Activated naive CD8-positive, alpha-beta T cell treated with anti-CD3 and anti-CD28 coated beads for 36 hours (primary cell): ENCODE data around the gene CREBBP. TPM values are rescaled to one million over a fixed set of nuclear protein-coding genes. Genes with fewer than 3 reads are reported as not detected.

Source experiments
- DNase-seq: peaks from one replicate; pipeline ENCODE4 v3.0.0; 2021
- H3K27ac Mint-ChIP-seq: one replicate; pipeline ENCODE4 v1.8.0; 2022; ENCODE audit warnings: mild to moderate bottlenecking, moderate library complexity, mixed read lengths
- H3K27me3 Mint-ChIP-seq: one replicate; pipeline ENCODE4 v1.8.0; 2022; ENCODE audit warnings: mild to moderate bottlenecking, mixed read lengths
- H3K36me3 Mint-ChIP-seq: one replicate; pipeline ENCODE4 v1.8.0; 2021; ENCODE audit warnings: mild to moderate bottlenecking, mixed read lengths
- H3K4me1 Mint-ChIP-seq: one replicate; pipeline ENCODE4 v1.8.0; 2021; ENCODE audit warnings: mixed read lengths
- H3K4me3 Mint-ChIP-seq: one replicate; pipeline ENCODE4 v1.8.0; 2022; ENCODE audit warnings: mild to moderate bottlenecking, moderate library complexity, mixed read lengths
- H3K9me3 Mint-ChIP-seq: one replicate; pipeline ENCODE4 v1.8.0; 2022; ENCODE audit warnings: mixed read lengths
- total RNA-seq, 2 experiments: library from RNA; stranded (reverse); gene quantifications; one replicate each; pipeline ENCODE4 v1.2.3, GENCODE V29; 2021

The CREBBP gene
- total RNA-seq, 2 experiments from 2014 or later: 30.1 to 32.7 TPM

- H3K27ac Mint-ChIP-seq: no peak overlapping the region
- H3K27me3 Mint-ChIP-seq: no peaks in the 10 kb centered on the region
- peaks cover 21% of the 10 kb centered on the region for H3K36me3 Mint-ChIP-seq
Observed at GRCh38 chr16:3767333-3767986, 113.1 kb downstream of the CREBBP start.

GRCh38 chr16:3766177-3766576 is 114.3 kb downstream of the CREBBP start:
- Mint-ChIP-seq H3K9me3 (no peaks in the 10 kb centered on the region), H3K4me1 (no peaks in the 10 kb centered on the region), H3K27ac (no peak overlapping the region), H3K27me3 (no peaks in the 10 kb centered on the region), H3K4me3 (no peak overlapping the region), H3K36me3 (peaks cover 20% of the 10 kb centered on the region)
- DNase-seq: no peak

More at GRCh38 chr16:3767333-3767986, 113.1 kb downstream of the CREBBP start:
- H3K4me3 Mint-ChIP-seq: no peak overlapping the region
- H3K4me1 Mint-ChIP-seq: no peaks in the 10 kb centered on the region
- DNase-seq: no peak
- no peaks in the 10 kb centered on the region for H3K9me3 Mint-ChIP-seq

GRCh38 chr16:3764409-3764808 is 116.1 kb downstream of the CREBBP start:
- Mint-ChIP-seq H3K4me1 (no peaks in the 10 kb centered on the region), H3K27ac (no peak overlapping the region), H3K36me3 (peaks cover 12% of the 10 kb centered on the region), H3K9me3 (no peaks in the 10 kb centered on the region), H3K27me3 (no peaks in the 10 kb centered on the region), H3K4me3 (no peak overlapping the region)
- no peak for DNase-seq

GRCh38 chr16:3762107-3762750 is 118.3 kb downstream of the CREBBP start:
- H3K9me3 Mint-ChIP-seq: no peaks in the 10 kb centered on the region
- no peaks in the 10 kb centered on the region for H3K27me3 Mint-ChIP-seq
- H3K36me3 Mint-ChIP-seq: peaks cover 11% of the 10 kb centered on the region
- DNase-seq: no peak
- H3K4me3 Mint-ChIP-seq: no peak overlapping the region
- H3K4me1 Mint-ChIP-seq: no peaks in the 10 kb centered on the region
- no peak overlapping the region for H3K27ac Mint-ChIP-seq

GRCh38 chr16:3761375-3762106 is 119.0 kb downstream of the CREBBP start:
- Mint-ChIP-seq H3K36me3 (peaks cover 7% of the 10 kb centered on the region), H3K27ac (no peak overlapping the region)
- no peak for DNase-seq

GRCh38 chr16:3760518-3760917 is 120.0 kb downstream of the CREBBP start:
- Mint-ChIP-seq H3K4me1 (peaks cover under 1% of the 10 kb centered on the region), H3K36me3 (peaks cover 7% of the 10 kb centered on the region), H3K27ac (peak overlapping the region; percentile 12), H3K9me3 (no peaks in the 10 kb centered on the region), H3K4me3 (no peak overlapping the region), H3K27me3 (no peaks in the 10 kb centered on the region)
- no peak for DNase-seq

More at GRCh38 chr16:3761375-3762106, 119.0 kb downstream of the CREBBP start:
- H3K4me1 Mint-ChIP-seq: no peaks in the 10 kb centered on the region
- no peak overlapping the region for H3K4me3 Mint-ChIP-seq
- no peaks in the 10 kb centered on the region for H3K27me3 Mint-ChIP-seq
- H3K9me3 Mint-ChIP-seq: no peaks in the 10 kb centered on the region

- DNase-seq: no peak
- Mint-ChIP-seq H3K4me1 (peaks cover 3% of the 10 kb centered on the region), H3K27me3 (no peaks in the 10 kb centered on the region), H3K36me3 (peaks cover 4% of the 10 kb centered on the region), H3K27ac (peak overlapping the region; percentile 9), H3K4me3 (no peak overlapping the region), H3K9me3 (no peaks in the 10 kb centered on the region)
Observed at GRCh38 chr16:3759736-3760135, 120.8 kb downstream of the CREBBP start.

GRCh38 chr16:3756113-3756512 is 124.4 kb downstream of the CREBBP start:
- no peak overlapping the region for H3K4me3 Mint-ChIP-seq
- H3K9me3 Mint-ChIP-seq: no peaks in the 10 kb centered on the region
- peaks cover 7% of the 10 kb centered on the region for H3K4me1 Mint-ChIP-seq
- peaks cover 9% of the 10 kb centered on the region for H3K36me3 Mint-ChIP-seq
- no peak overlapping the region for H3K27ac Mint-ChIP-seq
- no peaks in the 10 kb centered on the region for H3K27me3 Mint-ChIP-seq
- DNase-seq: no peak

- H3K9me3 Mint-ChIP-seq: no peaks in the 10 kb centered on the region
- no peak for DNase-seq
- H3K36me3 Mint-ChIP-seq: peaks cover 13% of the 10 kb centered on the region
- no peak overlapping the region for H3K27ac Mint-ChIP-seq
- H3K4me3 Mint-ChIP-seq: no peak overlapping the region
- H3K27me3 Mint-ChIP-seq: no peaks in the 10 kb centered on the region
- H3K4me1 Mint-ChIP-seq: peaks cover 7% of the 10 kb centered on the region
Observed at GRCh38 chr16:3755249-3755648, 125.3 kb downstream of the CREBBP start.

GRCh38 chr16:3754772-3755171 is 125.7 kb downstream of the CREBBP start:
- Mint-ChIP-seq H3K4me1 (peaks cover 8% of the 10 kb centered on the region), H3K36me3 (peaks cover 15% of the 10 kb centered on the region), H3K27ac (no peak overlapping the region), H3K9me3 (no peaks in the 10 kb centered on the region), H3K27me3 (no peaks in the 10 kb centered on the region), H3K4me3 (no peak overlapping the region)
- DNase-seq: no peak

GRCh38 chr16:3754081-3754703 is 126.3 kb downstream of the CREBBP start:
- Mint-ChIP-seq H3K4me3 (no peak overlapping the region), H3K27me3 (no peaks in the 10 kb centered on the region), H3K36me3 (peaks cover 15% of the 10 kb centered on the region), H3K27ac (no peak overlapping the region), H3K4me1 (peaks cover 10% of the 10 kb centered on the region), H3K9me3 (no peaks in the 10 kb centered on the region)
- DNase-seq: no peak

GRCh38 chr16:3752984-3753383 is 127.5 kb downstream of the CREBBP start:
- Mint-ChIP-seq H3K36me3 (peaks cover 16% of the 10 kb centered on the region), H3K27ac (no peak overlapping the region), H3K4me3 (no peak overlapping the region), H3K4me1 (peaks cover 10% of the 10 kb centered on the region), H3K27me3 (no peaks in the 10 kb centered on the region), H3K9me3 (no peaks in the 10 kb centered on the region)
- no peak for DNase-seq

GRCh38 chr16:3751878-3752277 is 128.6 kb downstream of the CREBBP start:
- no peak for DNase-seq
- Mint-ChIP-seq H3K27me3 (no peaks in the 10 kb centered on the region), H3K4me1 (peaks cover 10% of the 10 kb centered on the region), H3K36me3 (peaks cover 12% of the 10 kb centered on the region), H3K4me3 (no peak overlapping the region), H3K9me3 (no peaks in the 10 kb centered on the region), H3K27ac (no peak overlapping the region)

GRCh38 chr16:3748307-3748706 is 132.2 kb downstream of the CREBBP start:
- Mint-ChIP-seq H3K4me3 (no peak overlapping the region), H3K4me1 (peaks cover 7% of the 10 kb centered on the region), H3K36me3 (peaks cover 12% of the 10 kb centered on the region), H3K27ac (no peak overlapping the region), H3K9me3 (no peaks in the 10 kb centered on the region), H3K27me3 (no peaks in the 10 kb centered on the region)
- no peak for DNase-seq

GRCh38 chr16:3745751-3746355 is 134.7 kb downstream of the CREBBP start:
- Mint-ChIP-seq H3K4me3 (no peak overlapping the region), H3K27ac (no peak overlapping the region), H3K4me1 (peaks cover 3% of the 10 kb centered on the region), H3K9me3 (no peaks in the 10 kb centered on the region), H3K36me3 (peaks cover 9% of the 10 kb centered on the region), H3K27me3 (no peaks in the 10 kb centered on the region)
- DNase-seq: no peak
